Esophagus muscularis mucosa (tissue), 3 donors: ENCODE data around the gene LDHA.
A peak's percentile ranks its signal among the peaks of the same experiment; 100 is the strongest.

Source experiments
- POLR2A ChIP-seq: fragments of 450-650 bp; IDR thresholded peaks from one replicate; pipeline ENCODE4 v1.6.1; 2017; ENCODE audit warnings: antibody characterized with exemption, moderate library complexity, mild to moderate bottlenecking, low read depth
- POLR2AphosphoS5 ChIP-seq, 2 donors: sonication (generic); formaldehyde crosslinking; IDR thresholded peaks; one replicate each; pipeline ENCODE4 v1.6.1; 2017; ENCODE audit warnings: antibody characterized with exemption in 2 of 2
- TF ChIP-seq, protein P1 (sequence below), 3 experiments: fragments of 200-600 bp in 2 of 3; fragments of 450-650 bp in 1 of 3; sonication (generic) in 2 of 3; IDR thresholded peaks; one replicate each; pipeline ENCODE4 v1.5.1; 2017 to 2019; ENCODE audit warnings: antibody characterized with exemption in 3 of 3, mild to moderate bottlenecking in 2 of 3, moderate library complexity in 1 of 3

- TF ChIP-seq, protein P1, sequence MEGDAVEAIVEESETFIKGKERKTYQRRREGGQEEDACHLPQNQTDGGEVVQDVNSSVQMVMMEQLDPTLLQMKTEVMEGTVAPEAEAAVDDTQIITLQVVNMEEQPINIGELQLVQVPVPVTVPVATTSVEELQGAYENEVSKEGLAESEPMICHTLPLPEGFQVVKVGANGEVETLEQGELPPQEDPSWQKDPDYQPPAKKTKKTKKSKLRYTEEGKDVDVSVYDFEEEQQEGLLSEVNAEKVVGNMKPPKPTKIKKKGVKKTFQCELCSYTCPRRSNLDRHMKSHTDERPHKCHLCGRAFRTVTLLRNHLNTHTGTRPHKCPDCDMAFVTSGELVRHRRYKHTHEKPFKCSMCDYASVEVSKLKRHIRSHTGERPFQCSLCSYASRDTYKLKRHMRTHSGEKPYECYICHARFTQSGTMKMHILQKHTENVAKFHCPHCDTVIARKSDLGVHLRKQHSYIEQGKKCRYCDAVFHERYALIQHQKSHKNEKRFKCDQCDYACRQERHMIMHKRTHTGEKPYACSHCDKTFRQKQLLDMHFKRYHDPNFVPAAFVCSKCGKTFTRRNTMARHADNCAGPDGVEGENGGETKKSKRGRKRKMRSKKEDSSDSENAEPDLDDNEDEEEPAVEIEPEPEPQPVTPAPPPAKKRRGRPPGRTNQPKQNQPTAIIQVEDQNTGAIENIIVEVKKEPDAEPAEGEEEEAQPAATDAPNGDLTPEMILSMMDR (IDR thresholded peaks at IDR 0.05): no peak
- TF ChIP-seq POLR2AphosphoS5 (IDR thresholded peaks at IDR 0.05) (peak in 1 of 2 donors; percentile 59), POLR2A (no peak)
Observed at GRCh38 chr11:18384157-18384641, 10.2 kb upstream of the LDHA start.
